LoVo (cell line): ENCODE data around the gene GAD2.
A peak's percentile ranks its signal among the peaks of the same experiment; 100 is the strongest.

Source experiments
- DNase-seq: peaks from one replicate; pipeline ENCODE4 v3.0.0-alpha.2; 2016; ENCODE audit warnings: low spot score

The GAD2 gene

DNA sequence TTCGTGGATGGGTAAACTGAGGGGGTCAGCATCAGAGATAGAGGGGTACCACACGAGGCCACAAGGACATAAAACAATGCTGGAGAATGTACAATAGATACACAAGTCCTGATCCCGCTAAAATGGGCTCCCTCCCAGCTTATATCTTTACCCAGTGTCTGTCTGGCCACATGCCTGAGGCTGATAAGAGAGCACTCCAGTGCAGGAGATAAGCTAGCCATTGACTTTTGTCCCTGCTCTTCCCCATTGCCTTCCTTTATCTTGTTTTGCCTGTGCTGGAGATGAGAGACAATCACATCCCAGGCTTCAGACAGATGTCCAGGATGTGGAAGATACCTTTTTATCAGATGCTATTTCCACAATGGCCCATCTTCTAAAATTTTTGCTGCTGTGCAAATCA is 6.0 kb downstream of the GAD2 start:
- no peak for DNase-seq

DNA sequence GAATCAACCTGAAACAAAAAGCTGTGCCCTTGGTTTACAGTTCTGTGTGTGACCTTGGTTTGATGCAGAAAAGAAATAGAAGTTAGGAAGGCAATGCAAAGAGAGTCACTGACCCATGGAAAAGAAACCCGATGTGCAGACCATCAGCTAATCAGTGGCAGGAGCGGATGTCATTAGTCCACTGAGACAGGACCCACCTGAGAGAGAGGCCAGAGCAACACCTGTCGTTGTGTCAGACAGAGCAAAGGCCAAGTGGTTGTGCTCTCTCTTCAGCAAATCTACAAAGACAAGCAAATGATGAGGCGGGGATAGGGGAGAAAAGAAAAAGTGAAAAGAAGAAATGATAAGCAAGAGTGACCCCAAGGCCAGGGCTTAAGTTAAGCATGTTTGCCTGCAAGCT is 8.7 kb downstream of the GAD2 start:
- no peak for DNase-seq

DNA sequence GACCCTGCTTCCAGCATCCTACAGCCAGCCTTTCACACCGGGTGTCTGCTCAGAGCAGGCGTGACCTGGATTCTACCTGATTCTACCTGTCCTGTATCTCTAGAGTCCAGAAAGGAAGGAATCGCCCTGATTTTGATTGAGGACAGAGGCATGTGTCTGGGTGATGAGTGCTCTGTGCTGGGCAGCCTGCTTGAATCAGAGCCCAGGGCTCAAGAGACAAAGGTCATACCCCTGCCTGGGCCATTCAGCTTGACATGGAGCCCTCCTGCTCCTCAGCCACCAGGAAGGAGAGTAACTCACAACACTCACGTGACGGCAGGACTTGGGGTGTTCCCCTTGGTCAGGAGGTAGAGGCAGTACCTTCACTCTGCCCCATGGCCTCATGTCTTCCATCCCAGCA is 11.2 kb downstream of the GAD2 start:
- no peak for DNase-seq

- no peak for DNase-seq
These were observed 15.6 kb downstream of the GAD2 start for GRCh38 chr10:26232174-26232573.

- DNase-seq = no peak
These were observed 19.2 kb downstream of the GAD2 start for GRCh38 chr10:26235761-26236160.

- no peak for DNase-seq
These were observed 21.8 kb downstream of the GAD2 start for GRCh38 chr10:26238378-26238777.

- DNase-seq = no peak
These were observed 26.3 kb downstream of the GAD2 start for GRCh38 chr10:26242706-26243350.

DNA sequence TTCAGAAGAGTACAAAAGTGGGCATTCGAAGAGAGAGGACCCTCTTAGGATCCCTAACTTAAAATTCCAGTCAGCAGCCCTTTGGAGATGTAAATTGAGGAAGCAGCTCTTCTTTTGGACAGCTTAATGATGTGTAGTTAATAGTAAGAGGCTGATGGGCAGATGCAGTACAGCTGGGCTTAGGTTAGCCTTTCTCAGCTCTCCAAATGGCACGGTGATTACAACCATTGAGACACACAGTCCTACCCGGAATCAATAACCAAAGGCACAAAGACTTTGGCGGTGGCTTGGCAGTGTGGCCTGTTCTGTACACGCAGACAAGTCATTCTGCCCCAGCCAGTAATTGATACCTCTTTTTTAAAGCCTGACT is 26.8 kb downstream of the GAD2 start:
- no peak for DNase-seq

DNA sequence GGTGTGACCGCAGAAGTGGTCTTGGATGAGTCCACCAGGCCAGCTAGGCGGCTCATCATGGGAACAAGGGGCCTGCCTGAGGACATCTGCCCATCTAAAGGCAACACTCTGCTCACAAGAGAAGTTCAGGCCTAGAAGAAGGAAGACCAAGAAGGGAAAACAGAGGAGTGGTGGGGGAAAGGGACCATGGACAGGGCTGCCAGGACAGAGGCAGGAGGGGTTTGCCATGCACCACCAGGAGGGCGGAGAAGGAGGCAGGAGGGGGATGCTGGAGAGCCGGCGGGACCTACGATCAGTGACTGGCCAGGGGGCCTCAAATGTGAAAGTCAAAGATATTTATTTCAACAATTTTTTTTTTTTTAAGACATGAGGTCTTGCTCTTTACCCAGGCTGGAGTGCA is 33.1 kb downstream of the GAD2 start:
- DNase-seq = no peak

DNA sequence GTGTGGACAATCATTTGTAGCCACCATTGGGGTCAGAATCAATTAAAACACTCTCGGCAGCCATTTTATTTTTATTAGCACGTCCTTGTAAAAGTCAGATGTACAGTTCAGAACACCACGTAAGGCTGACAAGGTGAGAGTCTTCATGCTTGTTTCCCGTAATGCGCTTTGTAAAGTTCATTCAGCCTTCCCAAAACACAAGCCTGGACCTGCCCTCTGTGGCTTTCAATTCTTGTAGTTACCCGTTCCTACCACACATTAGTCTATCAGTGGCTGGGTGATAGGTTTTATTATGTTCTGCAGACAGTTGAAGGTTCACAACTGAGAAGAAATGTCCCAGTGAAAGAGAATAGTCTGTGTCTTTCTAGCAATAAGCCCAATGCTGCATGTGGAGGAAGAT is 35.4 kb downstream of the GAD2 start:
- no peak for DNase-seq

DNA sequence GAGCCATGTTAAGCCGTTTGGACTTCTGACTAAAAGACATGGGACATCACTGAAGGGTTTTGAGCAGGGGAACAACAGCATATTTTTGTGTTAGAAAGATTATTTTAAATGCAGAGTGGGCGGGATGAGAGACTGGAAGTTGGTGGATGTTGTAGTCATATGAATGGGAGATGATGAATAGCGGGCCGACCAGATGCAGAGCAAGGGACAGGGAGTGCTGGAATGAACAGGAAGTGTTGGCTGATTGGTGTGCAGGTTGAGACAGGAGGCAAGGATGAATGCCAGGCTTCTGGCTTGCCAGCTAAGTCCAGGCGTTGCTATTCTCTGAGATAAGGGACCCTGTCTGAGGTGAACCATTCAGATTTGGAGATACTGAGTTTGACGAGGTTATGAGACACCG is 38.0 kb downstream of the GAD2 start:
- no peak for DNase-seq

GRCh38 chr10:26259341-26259740 is 42.8 kb downstream of the GAD2 start:
- no peak for DNase-seq

DNA sequence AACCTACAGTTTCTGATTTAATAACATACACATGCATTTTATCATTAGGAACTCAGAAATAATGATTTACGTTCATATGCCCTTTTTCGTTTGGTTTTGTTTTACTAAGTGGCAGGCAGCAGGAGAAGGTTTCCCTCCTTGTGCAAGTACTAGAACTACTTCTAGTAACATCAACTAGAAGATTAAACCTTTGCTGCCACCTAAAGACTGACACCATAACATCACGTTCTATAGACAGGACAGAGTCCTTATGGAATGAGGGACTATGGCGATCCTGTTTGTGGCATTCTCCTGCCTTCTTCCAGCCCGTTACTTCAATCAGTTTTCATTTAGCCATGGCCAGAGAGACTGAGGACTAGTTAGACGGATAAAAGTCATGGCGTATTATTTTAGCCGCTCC is 53.2 kb downstream of the GAD2 start:
- peak; percentile 51 for DNase-seq

DNA sequence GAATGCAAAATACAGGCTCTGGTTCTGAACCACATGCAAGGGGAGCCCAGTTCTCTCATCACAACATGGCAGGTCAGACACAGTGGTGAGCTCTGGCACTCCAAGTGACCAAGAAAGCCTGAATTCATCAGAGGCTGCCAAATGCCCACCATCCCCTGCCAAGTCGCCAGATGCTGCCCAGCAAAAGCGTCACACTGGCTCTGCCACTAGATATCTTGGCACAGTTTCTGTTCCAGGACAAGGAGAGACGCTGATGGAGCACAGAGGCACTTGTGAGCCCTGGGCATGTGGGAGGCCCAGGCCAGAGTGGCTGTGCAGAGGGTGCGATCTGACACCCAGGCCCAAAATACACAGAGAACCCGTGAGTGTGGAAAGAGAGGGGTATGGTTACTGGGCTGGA is 57.8 kb downstream of the GAD2 start:
- no peak for DNase-seq

DNA sequence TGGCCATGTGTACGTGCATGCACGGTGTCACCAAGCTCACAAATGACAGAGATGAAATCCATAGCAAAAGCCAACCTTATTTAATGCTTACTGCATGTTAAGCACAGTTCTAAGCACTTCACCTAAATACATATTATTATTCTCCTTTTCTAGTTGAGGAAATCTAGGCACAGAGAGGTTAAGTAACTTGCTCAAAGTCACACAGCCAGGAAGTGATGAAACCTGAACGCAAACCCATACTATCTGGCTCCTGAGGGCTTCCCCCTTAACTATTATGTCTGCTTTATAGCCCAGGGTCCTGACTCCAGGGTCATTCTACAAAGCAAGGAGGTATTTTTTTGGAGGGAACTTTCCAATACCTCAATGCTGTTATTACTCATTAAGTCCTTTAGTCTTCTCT is 61.7 kb downstream of the GAD2 start:
- DNase-seq = no peak

DNA sequence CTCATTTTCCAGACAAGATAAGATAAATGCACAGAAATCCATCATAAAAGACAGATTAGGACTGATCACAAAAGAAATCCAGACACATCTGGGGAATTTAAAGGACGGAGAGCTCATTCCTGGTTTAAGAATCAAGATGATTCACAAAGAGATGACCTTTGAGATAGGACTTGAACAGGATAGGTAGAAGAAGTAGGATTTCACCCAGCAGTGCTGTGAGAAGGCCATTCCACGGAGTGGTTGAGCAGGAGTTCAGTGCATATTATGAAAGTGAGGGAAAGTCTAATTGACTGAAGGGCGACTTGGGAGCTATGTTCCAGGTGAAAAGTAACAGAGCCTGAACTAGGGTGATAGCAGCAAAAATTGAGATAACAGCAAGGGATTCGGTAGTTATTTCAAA is 73.7 kb downstream of the GAD2 start:
- DNase-seq = no peak

DNA sequence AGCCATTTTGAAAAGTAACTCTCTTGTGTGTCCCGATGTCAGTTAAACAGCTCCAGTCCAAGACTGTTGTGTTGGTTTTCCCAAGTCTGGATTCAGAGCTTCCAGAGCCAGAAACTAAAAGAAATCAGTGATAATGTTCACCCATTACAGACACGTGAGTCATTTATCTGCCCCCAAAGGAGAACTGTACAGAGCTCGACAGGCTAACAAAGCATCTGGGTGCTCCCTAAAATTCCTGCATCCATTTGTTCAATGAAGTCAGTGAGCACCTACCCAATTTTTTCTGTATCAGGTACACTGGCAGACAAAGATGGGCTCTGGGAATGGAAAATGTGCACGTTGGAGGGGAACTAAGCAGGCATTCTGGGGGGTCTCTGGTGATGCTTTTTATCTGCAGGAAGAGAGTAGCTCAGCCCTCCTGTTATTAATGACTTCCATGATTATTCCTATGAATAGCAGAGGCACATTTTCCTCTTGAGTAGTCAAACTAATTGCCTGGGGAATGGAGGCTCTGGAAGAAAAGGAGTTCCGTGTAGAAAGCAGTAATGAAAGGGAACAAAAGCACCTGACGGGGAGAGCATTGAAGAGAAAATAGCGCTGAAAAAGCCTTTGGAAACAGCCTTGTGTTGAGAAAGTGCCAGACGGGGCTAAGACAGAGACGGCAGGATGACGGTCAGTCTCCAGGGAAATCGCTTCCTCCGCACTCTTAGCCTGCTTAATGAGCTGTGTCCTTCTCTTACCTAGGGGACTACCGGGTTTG is 75.3 kb downstream of the GAD2 start:
- no peak for DNase-seq

- DNase-seq = no peak
These were observed 79.8 kb downstream of the GAD2 start for GRCh38 chr10:26296360-26296759.

- no peak for DNase-seq
These were observed 83.4 kb downstream of the GAD2 start for GRCh38 chr10:26300001-26300400.

DNA sequence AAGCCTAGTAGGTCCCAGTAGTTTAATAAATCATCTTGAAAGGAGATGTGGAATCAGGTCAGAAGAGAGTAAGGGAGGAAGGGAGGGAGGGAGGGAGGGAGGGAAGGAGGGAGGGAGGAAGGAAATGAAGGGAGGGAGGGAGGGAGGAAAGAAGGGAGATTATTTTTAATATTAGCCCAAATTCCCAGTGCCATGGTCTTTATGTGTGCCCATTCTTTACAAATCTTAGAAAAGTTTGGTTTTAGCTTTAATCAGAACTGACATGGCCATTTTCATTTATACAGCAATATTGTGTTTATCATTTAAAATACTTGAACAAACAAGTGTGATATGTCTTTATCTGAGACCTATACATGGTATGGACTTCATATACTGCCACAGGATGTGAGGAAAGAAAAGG is 86.8 kb downstream of the GAD2 start:
- no peak for DNase-seq

- no peak for DNase-seq
These were observed 93.8 kb downstream of the GAD2 start for GRCh38 chr10:26310361-26310760.

GRCh38 chr10:26311383-26311940 is 94.9 kb downstream of the GAD2 start:
- no peak for DNase-seq

DNA sequence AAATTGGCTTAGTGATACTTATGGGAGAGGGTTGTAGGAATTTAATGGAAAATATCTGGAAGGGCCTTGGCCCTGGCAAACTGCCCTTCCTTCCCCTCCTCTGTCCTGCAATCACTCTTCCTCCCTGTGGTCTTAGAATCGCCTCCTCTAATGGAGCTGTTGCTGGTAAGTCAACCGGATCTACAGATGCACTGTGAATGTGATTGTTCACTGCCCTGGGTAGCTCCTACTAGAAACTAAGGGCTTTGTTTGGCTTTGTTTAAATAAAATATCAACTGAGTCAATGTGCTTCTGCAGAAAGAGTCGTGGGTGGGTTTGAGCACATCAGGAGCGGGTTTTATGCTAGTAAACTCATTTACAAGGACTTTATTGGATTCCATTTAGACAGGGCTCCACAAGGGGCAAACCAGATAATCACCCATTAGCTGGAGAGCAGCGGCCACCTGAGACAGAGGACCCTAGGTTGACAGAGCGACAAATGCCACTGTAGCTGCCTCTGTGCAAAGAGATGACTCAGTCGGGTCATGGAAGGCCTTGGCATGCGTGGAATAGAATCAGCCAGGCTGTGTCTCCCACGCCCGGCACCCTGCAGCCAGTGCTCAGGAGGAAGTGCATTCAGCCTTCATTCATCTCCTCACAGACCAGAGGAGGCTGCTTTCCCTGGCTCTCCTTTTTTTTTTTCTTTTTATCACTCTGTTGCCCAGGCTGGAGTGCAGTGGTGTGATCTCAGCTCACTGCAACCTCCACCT is 97.9 kb downstream of the GAD2 start:
- DNase-seq = peak; percentile 17
